ENCODE measurements around the gene ERAP2.

ERAP2 gene

DNA sequence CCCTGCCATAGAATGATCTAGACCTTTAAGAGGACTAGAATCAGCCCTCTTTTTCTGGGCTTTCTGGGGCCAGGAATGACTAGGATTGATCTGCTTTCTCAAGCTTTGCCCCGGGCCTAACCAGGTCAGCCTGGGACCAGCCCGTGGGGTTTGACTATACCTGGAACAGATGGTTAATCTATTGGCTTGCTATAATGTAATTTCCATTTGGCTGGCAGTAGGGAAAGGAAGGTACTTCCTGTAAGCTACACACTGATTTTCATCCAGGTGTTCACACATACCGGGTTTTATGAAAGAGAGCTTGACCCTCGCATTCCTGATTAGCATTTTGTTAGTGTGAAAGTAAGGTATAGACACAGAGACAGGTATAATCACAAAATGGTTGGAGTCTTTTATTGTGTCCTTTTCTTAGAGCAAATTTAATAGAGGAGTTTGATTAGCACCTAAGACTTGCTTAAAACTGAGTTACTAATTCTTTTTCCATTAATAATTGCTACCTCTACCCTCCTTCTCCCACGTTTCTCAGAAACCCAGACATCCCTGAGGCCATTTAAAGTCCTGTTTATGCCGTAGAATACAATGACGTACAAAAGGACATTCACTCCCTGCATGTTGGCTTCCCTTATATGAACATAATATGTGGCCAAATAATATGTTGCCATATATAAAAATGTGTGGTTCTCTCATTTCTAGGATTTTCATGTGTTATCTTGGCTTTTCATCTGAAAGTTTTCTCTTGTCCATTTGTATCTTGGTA is 76.9 kb downstream of the ERAP2 start:
- no peak; the same call in 2 of the 3 replicates for ATAC-seq (ENCODE audit: low read depth)
- Histone ChIP-seq H3K27me3 (ENCODE audit: insufficient read depth, poor library complexity, severe bottlenecking) (no peaks in the 10 kb centered on the region), H3K27ac (ENCODE audit: poor library complexity, severe bottlenecking) (no peak overlapping the region), H3K4me1 (ENCODE audit: insufficient read depth, poor library complexity, severe bottlenecking) (no peaks in the 10 kb centered on the region), H3K9me3 (ENCODE audit: severe bottlenecking) (no peaks in the 10 kb centered on the region), H3K4me3 (ENCODE audit: severe bottlenecking) (no peak overlapping the region), H3K36me3 (ENCODE audit: low read depth) (no peaks in the 10 kb centered on the region)
- TF ChIP-seq, protein P1, sequence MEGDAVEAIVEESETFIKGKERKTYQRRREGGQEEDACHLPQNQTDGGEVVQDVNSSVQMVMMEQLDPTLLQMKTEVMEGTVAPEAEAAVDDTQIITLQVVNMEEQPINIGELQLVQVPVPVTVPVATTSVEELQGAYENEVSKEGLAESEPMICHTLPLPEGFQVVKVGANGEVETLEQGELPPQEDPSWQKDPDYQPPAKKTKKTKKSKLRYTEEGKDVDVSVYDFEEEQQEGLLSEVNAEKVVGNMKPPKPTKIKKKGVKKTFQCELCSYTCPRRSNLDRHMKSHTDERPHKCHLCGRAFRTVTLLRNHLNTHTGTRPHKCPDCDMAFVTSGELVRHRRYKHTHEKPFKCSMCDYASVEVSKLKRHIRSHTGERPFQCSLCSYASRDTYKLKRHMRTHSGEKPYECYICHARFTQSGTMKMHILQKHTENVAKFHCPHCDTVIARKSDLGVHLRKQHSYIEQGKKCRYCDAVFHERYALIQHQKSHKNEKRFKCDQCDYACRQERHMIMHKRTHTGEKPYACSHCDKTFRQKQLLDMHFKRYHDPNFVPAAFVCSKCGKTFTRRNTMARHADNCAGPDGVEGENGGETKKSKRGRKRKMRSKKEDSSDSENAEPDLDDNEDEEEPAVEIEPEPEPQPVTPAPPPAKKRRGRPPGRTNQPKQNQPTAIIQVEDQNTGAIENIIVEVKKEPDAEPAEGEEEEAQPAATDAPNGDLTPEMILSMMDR (IDR thresholded peaks at IDR 0.05; ENCODE audit: poor library complexity, severe bottlenecking): no peak
- no peak for DNase-seq (ENCODE audit: low spot score)

- Histone ChIP-seq H3K9me3 (ENCODE audit: severe bottlenecking) (no peaks in the 10 kb centered on the region), H3K36me3 (ENCODE audit: low read depth) (peaks cover 4% of the 10 kb centered on the region; the same call in 1 of the 2 replicates), H3K4me1 (ENCODE audit: insufficient read depth, poor library complexity, severe bottlenecking) (peaks cover 5% of the 10 kb centered on the region), H3K27ac (ENCODE audit: poor library complexity, severe bottlenecking) (no peak overlapping the region), H3K27me3 (ENCODE audit: insufficient read depth, poor library complexity, severe bottlenecking) (no peaks in the 10 kb centered on the region), H3K4me3 (ENCODE audit: severe bottlenecking) (no peak overlapping the region)
- TF ChIP-seq, protein P1 (IDR thresholded peaks at IDR 0.05; ENCODE audit: poor library complexity, severe bottlenecking): no peak
- ATAC-seq (ENCODE audit: low read depth): no peak
- no peak for DNase-seq (ENCODE audit: low spot score)
Measured at GRCh38 chr5:96957254-96958049, 81.2 kb downstream of the ERAP2 start.

DNA sequence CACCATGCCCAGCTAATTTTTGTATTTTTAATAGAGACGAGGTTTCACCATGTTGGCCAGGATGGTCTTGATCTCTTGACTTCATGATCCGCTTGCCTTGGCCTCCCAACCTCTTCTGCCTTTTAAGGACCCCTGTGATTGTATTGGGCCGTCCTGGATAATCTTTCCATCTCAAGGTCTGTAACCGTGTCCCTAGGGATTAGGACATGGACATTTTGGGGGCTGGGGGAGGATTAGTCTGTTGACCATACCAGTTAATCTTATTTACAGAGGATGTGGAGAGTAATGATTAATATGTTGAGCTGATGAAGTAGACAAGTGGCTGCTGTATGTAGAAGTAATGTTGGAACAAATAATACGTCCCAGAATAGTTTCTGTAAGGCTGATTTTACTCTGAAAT is 82.7 kb downstream of the ERAP2 start:
- TF ChIP-seq, protein P1 (IDR thresholded peaks at IDR 0.05; ENCODE audit: poor library complexity, severe bottlenecking): no peak
- no peak overlapping the region for H3K4me3 ChIP-seq (ENCODE audit: severe bottlenecking)
- H3K27me3 ChIP-seq (ENCODE audit: insufficient read depth, poor library complexity, severe bottlenecking): no peaks in the 10 kb centered on the region
- peaks cover 5% of the 10 kb centered on the region for H3K4me1 ChIP-seq (ENCODE audit: insufficient read depth, poor library complexity, severe bottlenecking)
- no peaks in the 10 kb centered on the region for H3K9me3 ChIP-seq (ENCODE audit: severe bottlenecking)
- DNase-seq (ENCODE audit: low spot score) (no peak), ATAC-seq (ENCODE audit: low read depth) (no peak)
- H3K27ac ChIP-seq (ENCODE audit: poor library complexity, severe bottlenecking): no peak overlapping the region
- peaks cover 4% of the 10 kb centered on the region; the same call in 1 of the 2 replicates for H3K36me3 ChIP-seq (ENCODE audit: low read depth)

- Histone ChIP-seq H3K36me3 (ENCODE audit: low read depth) (peaks cover 4% of the 10 kb centered on the region; the same call in 1 of the 2 replicates), H3K27me3 (ENCODE audit: insufficient read depth, poor library complexity, severe bottlenecking) (no peaks in the 10 kb centered on the region), H3K9me3 (ENCODE audit: severe bottlenecking) (no peaks in the 10 kb centered on the region), H3K4me1 (ENCODE audit: insufficient read depth, poor library complexity, severe bottlenecking) (peaks cover 5% of the 10 kb centered on the region), H3K4me3 (ENCODE audit: severe bottlenecking) (no peak overlapping the region), H3K27ac (ENCODE audit: poor library complexity, severe bottlenecking) (no peak overlapping the region)
- ATAC-seq (ENCODE audit: low read depth): no peak
- DNase-seq (ENCODE audit: low spot score): no peak
- TF ChIP-seq, protein P1 (IDR thresholded peaks at IDR 0.05; ENCODE audit: poor library complexity, severe bottlenecking): no peak
Measured at GRCh38 chr5:96961053-96961452, 84.8 kb downstream of the ERAP2 start.

All from RWPE2 (cell line).